CD14-positive monocyte (primary cell): Measurements from ENCODE around the gene LDHAL6A. TPM values are rescaled to one million over a fixed set of nuclear protein-coding genes. Genes with fewer than 3 reads are reported as not detected.

Experiments
- DNase-seq, 3 donors: peaks; one replicate each; pipeline ENCODE4 v3.0.0-alpha.2; 2011 to 2022
- H2AFZ ChIP-seq: 2 replicates; pipeline ENCODE4 v1.6.0; 2012; ENCODE audit warnings: mild to moderate bottlenecking, low read depth, low read length, inconsistent platforms; ENCODE audit not compliant: insufficient read depth, poor library complexity, severe bottlenecking
- H3K27ac ChIP-seq, 2 donors: 1 replicate in 1 of 2; 2 replicates in 1 of 2; pipeline ENCODE4 v1.5.1; 2012 to 2013; ENCODE audit warnings: low read length in 2 of 2, control low read depth in 1 of 2, inconsistent platforms in 1 of 2, low read depth in 1 of 2, mild to moderate bottlenecking in 1 of 2
- H3K27me3 ChIP-seq, 2 donors: one replicate each; pipeline versions ENCODE4 v1.6.0 to v1.6.1; 2011 to 2013; ENCODE audit warnings: low read length in 2 of 2; ENCODE audit not compliant: control insufficient read depth in 2 of 2, insufficient read depth in 2 of 2
- H3K36me3 ChIP-seq, 2 donors: replicated peaks in 1 of 2; 1 replicate in 1 of 2; 2 replicates in 1 of 2; pipeline versions ENCODE4 v1.5.1 to v1.6.1; 2012 to 2013; ENCODE audit warnings: low read length in 2 of 2, control low read depth in 1 of 2, inconsistent platforms in 1 of 2, mild to moderate bottlenecking in 1 of 2; ENCODE audit not compliant: insufficient read depth in 2 of 2, control insufficient read depth in 1 of 2
- H3K4me1 ChIP-seq, 2 donors: 1 replicate in 1 of 2; 2 replicates in 1 of 2; pipeline versions ENCODE4 v1.5.1 to v1.6.1; 2012 to 2013; ENCODE audit warnings: low read length in 2 of 2, control low read depth in 1 of 2, inconsistent platforms in 1 of 2, mild to moderate bottlenecking in 1 of 2, moderate library complexity in 1 of 2; ENCODE audit not compliant: insufficient read depth in 2 of 2, control insufficient read depth in 1 of 2
- H3K4me2 ChIP-seq: replicated peaks from 2 replicates; pipeline ENCODE3; 2012; ENCODE audit warnings: low read length, moderate library complexity, mild to moderate bottlenecking; ENCODE audit not compliant: poor library complexity, severe bottlenecking; ENCODE audit errors: extremely low read depth
- H3K4me3 ChIP-seq, 3 experiments: fragments of 200-600 bp in 1 of 3; sonication (generic) in 1 of 3; replicated peaks in 1 of 3; 1 replicate in 2 of 3; 2 replicates in 1 of 3; pipeline ENCODE4 v1.5.1; 2011 to 2013; ENCODE audit warnings: low read length in 3 of 3, mild to moderate bottlenecking in 3 of 3, control low read depth in 2 of 3, low read depth in 2 of 3, inconsistent platforms in 1 of 3, moderate library complexity in 1 of 3
- H3K79me2 ChIP-seq: 2 replicates; pipeline ENCODE4 v1.6.0; 2012; ENCODE audit warnings: mild to moderate bottlenecking, control low read depth, inconsistent platforms, low read length, moderate library complexity; ENCODE audit not compliant: insufficient read depth
- H3K9ac ChIP-seq: 2 replicates; pipeline ENCODE4 v1.6.0; 2017; ENCODE audit warnings: low read length, mild to moderate bottlenecking; ENCODE audit not compliant: insufficient read depth, poor library complexity, severe bottlenecking
- H3K9me3 ChIP-seq, 2 donors: replicated peaks in 1 of 2; 1 replicate in 1 of 2; 2 replicates in 1 of 2; pipeline versions ENCODE4 v1.5.1 to v1.6.1; 2012 to 2013; ENCODE audit warnings: low read length in 2 of 2, control low read depth in 1 of 2; ENCODE audit not compliant: control insufficient read depth in 1 of 2, insufficient read depth in 1 of 2
- H4K20me1 ChIP-seq: 2 replicates; pipeline ENCODE4 v1.6.0; 2012; ENCODE audit warnings: mild to moderate bottlenecking, low read length, control low read depth, moderate library complexity; ENCODE audit not compliant: insufficient read depth
- H3K27ac Mint-ChIP-seq, 7 donors: one replicate each; pipeline ENCODE4 v1.8.0; 2020; ENCODE audit warnings: mild to moderate bottlenecking in 7 of 7, mixed read lengths in 7 of 7, moderate library complexity in 6 of 7, inconsistent platforms in 2 of 7
- H3K27me3 Mint-ChIP-seq, 3 donors: one replicate each; pipeline ENCODE4 v1.8.0; 2021 to 2022; ENCODE audit warnings: low read depth in 3 of 3, mild to moderate bottlenecking in 3 of 3, mixed read lengths in 3 of 3, moderate library complexity in 3 of 3, inconsistent platforms in 1 of 3
- H3K36me3 Mint-ChIP-seq, 2 donors: one replicate each; pipeline ENCODE4 v1.8.0; 2020; ENCODE audit warnings: mixed read lengths in 2 of 2, inconsistent platforms in 1 of 2, mild to moderate bottlenecking in 1 of 2
- H3K4me1 Mint-ChIP-seq: one replicate; pipeline ENCODE4 v1.8.0; 2020; ENCODE audit warnings: mild to moderate bottlenecking, mixed read lengths
- H3K4me3 Mint-ChIP-seq, 2 donors: one replicate each; pipeline ENCODE4 v1.8.0; 2020; ENCODE audit warnings: mild to moderate bottlenecking in 2 of 2, mixed read lengths in 2 of 2, moderate library complexity in 1 of 2
- H3K9me3 Mint-ChIP-seq, 7 donors: one replicate each; pipeline ENCODE4 v1.8.0; 2020 to 2022; ENCODE audit warnings: mixed read lengths in 7 of 7, mild to moderate bottlenecking in 6 of 7, moderate library complexity in 6 of 7, inconsistent platforms in 2 of 7
- WGBS: methylation state at CpG from one replicate; pipeline ENCODE4 v1.1.5; 2013; ENCODE audit warnings: missing lambda C conversion rate; ENCODE audit not compliant: insufficient coverage; 5-methylcytosine and 5-hydroxymethylcytosine counted together
- intact Hi-C, 2 donors: fragments of 100-400 bp; cut with micrococcal nuclease; formaldehyde crosslinking; loops; one replicate each; pipeline versions ENCODE4 v1.15.0 to v1.15.1; 2023
- polyA plus RNA-seq, 3 donors: library from polyadenylated mRNA; depleted of rRNA in 1 of 3; unstranded in 2 of 3; stranded (reverse) in 1 of 3; fragments of 300-500 nt in 2 of 3; fragments of >200 nt in 1 of 3; fragmentation: Illumina TruSeq in 2 of 3; gene quantifications; 1 replicate in 2 of 3; 2 replicates in 1 of 3; pipeline ENCODE4 v1.2.3, GENCODE V29; 2012 to 2021
- TF ChIP-seq, protein P1 (sequence below): fragments of 200-600 bp; IDR thresholded peaks from one replicate; pipeline ENCODE4 v1.8.0; 2022; ENCODE audit warnings: antibody characterized with exemption, mild to moderate bottlenecking

LDHAL6A gene
- polyA plus RNA-seq, 3 donors = not detected

- Histone ChIP-seq H3K4me2 (peak overlapping the region; percentile 75), H3K4me3 (peak overlapping the region; percentile 68 to 95 (median 89)), H3K36me3 (peaks cover 8 to 34% of the 10 kb centered on the region in 2 donors), H3K4me1 (peaks cover 14 to 19% of the 10 kb centered on the region in 2 donors), H3K9ac (peak overlapping the region; percentile 97), H3K9me3 (no peaks in the 10 kb centered on the region), H3K79me2 (peaks cover 40% of the 10 kb centered on the region), H3K27ac (peak overlapping the region; percentile 99 to 100), H4K20me1 (no peaks in the 10 kb centered on the region), H2AFZ (no peak overlapping the region), H3K27me3 (no peaks in the 10 kb centered on the region)
- peak; percentile 75 to 88 (median 87) for DNase-seq
- Mint-ChIP-seq H3K27ac (peak overlapping the region; percentile 100), H3K36me3 (peaks cover 22 to 46% of the 10 kb centered on the region in 2 donors), H3K4me1 (peaks cover 18% of the 10 kb centered on the region), H3K9me3 (peaks cover 0 to 4% (median 0%) of the 10 kb centered on the region in 7 donors), H3K27me3 (no peaks in the 10 kb centered on the region), H3K4me3 (peak overlapping the region; percentile 94 to 99)
- 57% methylated on average over 3 of the region's 5 CpGs for WGBS
- TF ChIP-seq, protein P1, sequence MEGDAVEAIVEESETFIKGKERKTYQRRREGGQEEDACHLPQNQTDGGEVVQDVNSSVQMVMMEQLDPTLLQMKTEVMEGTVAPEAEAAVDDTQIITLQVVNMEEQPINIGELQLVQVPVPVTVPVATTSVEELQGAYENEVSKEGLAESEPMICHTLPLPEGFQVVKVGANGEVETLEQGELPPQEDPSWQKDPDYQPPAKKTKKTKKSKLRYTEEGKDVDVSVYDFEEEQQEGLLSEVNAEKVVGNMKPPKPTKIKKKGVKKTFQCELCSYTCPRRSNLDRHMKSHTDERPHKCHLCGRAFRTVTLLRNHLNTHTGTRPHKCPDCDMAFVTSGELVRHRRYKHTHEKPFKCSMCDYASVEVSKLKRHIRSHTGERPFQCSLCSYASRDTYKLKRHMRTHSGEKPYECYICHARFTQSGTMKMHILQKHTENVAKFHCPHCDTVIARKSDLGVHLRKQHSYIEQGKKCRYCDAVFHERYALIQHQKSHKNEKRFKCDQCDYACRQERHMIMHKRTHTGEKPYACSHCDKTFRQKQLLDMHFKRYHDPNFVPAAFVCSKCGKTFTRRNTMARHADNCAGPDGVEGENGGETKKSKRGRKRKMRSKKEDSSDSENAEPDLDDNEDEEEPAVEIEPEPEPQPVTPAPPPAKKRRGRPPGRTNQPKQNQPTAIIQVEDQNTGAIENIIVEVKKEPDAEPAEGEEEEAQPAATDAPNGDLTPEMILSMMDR = no peak
- intact Hi-C loops = loop anchor here (5.0 to 10.0 kb wide), 4 partner anchors 105 to 205 kb away; partner anchors contain the start of genes SPTY2D1 (in 2 of the 2), GTF2H1 (in 1 of the 2), HPS5 (in 1 of the 2) and LDHA (in 1 of the 2)
Measured at GRCh38 chr11:18527512-18527911, 71.9 kb downstream of the LDHAL6A start.

Other genes starting within 250 kb of the LDHAL6A start
- not detected for gene SAA4, start 219.1 kb upstream of the LDHAL6A start, polyA plus RNA-seq
- not detected for gene SAA2, start 207.2 kb upstream of the LDHAL6A start, polyA plus RNA-seq
- gene SAA1, start 189.6 kb upstream of the LDHAL6A start, polyA plus RNA-seq = not detected
- 10 to 100 TPM; 11.4 to 17.7 (median 12.9) TPM for gene HPS5, start 133.7 kb upstream of the LDHAL6A start, polyA plus RNA-seq
- gene GTF2H1, start 133.3 kb upstream of the LDHAL6A start, polyA plus RNA-seq = 10 to 100 TPM; 23.0 to 26.6 (median 26.2) TPM
- 100 to 1,000 TPM; 191 to 501 (median 438) TPM for gene LDHA, start 61.3 kb upstream of the LDHAL6A start, polyA plus RNA-seq
- gene LDHC, start 43.5 kb upstream of the LDHAL6A start, polyA plus RNA-seq = not detected
- gene TSG101, start 71.1 kb downstream of the LDHAL6A start, polyA plus RNA-seq = 100 to 1,000 TPM in 2 of 3 donors, 10 to 100 TPM in 1; 76.7 to 116 (median 112) TPM
- gene UEVLD, start 132.9 kb downstream of the LDHAL6A start, polyA plus RNA-seq = 10 to 100 TPM in 2 of 3 donors, 1 to 10 TPM in 1; 8.0 to 15.5 (median 11.7) TPM
- under 1 TPM in 1 of 3 donors, not detected in 2; 0.43 TPM for gene MISFA, start 143.9 kb downstream of the LDHAL6A start, polyA plus RNA-seq
- 10 to 100 TPM in 2 of 3 donors, 1 to 10 TPM in 1; 8.4 to 14.9 (median 11.8) TPM for gene SPTY2D1, start 178.5 kb downstream of the LDHAL6A start, polyA plus RNA-seq
- gene TMEM86A, start 242.9 kb downstream of the LDHAL6A start, polyA plus RNA-seq = 1 to 10 TPM; 1.3 to 4.3 (median 3.5) TPM